Loucy (cell line): ENCODE measurements around the gene NLRC5.

Experiments used
- CTCF ChIP-seq: fragments of 200-600 bp; sonication (generic); conservative IDR thresholded peaks from 2 replicates; pipeline ENCODE4 v1.5.1; 2014; ENCODE audit warnings: mild to moderate bottlenecking, antibody characterized with exemption, low read length
- EZH2phosphoT487 ChIP-seq: fragments of 200-600 bp; IDR thresholded peaks from 2 replicates; pipeline ENCODE4 v1.6.1; 2018; ENCODE audit warnings: antibody characterized with exemption, mild to moderate bottlenecking, moderate library complexity, borderline replicate concordance

- TF ChIP-seq CTCF (no peak), EZH2phosphoT487 (no peak)
Observed at GRCh38 chr16:57131351-57131970, 142.1 kb downstream of the NLRC5 start.
